COLO668 (cell line): ENCODE measurements around the gene SHF.
"Not testable (repeated sequence)": the region's sequence is repeated elsewhere in the genome, so short reads cannot be mapped to it uniquely, and the experiment has no call there.

Source experiments
- DNase-seq: peaks from one replicate; lab custom pipeline; 2025; ENCODE audit not compliant: unreplicated experiment; lab: John Stamatoyannopoulos, UW

SHF gene

GRCh38 chr15:45148076-45149059 is 39.4 kb downstream of the SHF start:
- DNase-seq: no peak

- no peak for DNase-seq
These were observed 40.2 kb downstream of the SHF start for GRCh38 chr15:45147606-45148005.

GRCh38 chr15:45146405-45146804 is 41.4 kb downstream of the SHF start:
- DNase-seq: no peak

DNA sequence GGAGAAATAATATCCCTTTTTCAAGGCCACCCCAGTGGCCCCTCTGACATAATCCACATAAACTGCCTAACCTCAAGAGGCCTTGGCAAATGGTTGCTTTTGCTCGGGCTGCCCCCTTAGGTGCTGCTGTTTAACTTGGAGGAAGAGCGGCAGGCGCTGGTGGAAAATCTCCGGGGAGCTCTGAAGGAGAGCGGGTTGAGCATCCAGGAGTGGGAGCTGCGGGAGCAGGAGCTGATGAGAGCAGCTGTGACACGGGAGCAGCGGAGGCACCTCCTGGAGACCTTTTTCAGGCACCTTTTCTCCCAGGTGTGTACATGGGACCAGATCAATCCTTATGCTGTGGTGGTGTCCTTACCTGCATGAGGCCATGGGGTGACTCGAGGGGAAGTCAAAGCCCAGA is 43.0 kb downstream of the SHF start:
- DNase-seq: no peak

GRCh38 chr15:45143946-45144345 is 43.8 kb downstream of the SHF start:
- DNase-seq: no peak

DNA sequence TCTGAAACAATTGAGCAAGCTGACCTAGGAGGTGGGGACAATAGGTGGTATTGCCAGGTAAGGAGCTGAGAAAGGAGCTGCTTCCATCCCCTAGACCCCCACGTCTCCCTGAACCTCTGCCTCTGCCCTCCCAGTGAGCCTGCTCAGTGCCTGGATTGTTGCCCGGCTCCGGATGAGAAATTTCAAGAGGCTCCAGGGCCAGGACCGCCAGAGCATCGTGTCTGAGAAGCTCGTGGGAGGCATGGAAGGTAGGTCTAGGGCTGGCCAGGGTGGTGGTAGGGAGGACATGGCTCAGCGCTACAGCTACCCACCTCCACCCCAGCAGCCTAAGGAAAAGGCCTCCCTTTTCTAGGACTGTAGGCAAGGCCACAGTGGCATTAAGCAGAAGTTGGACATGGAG is 44.7 kb downstream of the SHF start:
- no peak for DNase-seq

- no peak for DNase-seq
These were observed 46.4 kb downstream of the SHF start for GRCh38 chr15:45141386-45141785.

DNA sequence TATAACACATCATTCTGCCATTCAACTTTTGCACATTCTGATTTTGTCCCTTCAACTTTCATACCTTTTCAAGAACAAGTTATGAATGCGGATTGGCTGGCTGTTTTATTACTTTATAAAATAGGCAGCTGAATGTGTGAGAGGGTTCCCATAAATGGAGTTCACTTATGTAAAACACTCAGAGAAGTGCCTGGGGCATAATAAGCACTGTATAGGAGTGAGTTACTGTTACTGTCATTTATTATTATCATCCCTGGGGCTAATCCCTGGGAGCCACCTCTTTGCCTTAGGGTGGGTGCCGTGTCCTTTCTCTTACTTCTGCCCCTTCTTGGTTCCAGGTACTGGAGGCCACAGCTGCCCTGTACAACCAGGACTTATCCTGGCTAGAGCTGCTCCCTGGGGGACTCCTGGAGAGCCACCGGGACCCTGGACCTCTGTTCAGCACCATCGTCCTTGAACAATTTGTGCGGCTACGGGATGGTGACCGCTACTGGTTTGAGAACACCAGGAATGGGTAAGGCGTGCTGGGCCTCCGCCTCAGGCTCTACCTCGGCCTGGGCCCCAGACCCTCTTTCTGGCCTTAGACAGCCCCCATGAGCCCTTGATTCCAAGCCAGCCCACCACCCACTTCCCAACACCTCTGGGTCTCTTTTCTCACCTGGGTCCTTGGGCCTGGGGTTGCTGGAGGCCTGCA is 47.1 kb downstream of the SHF start:
- no peak for DNase-seq

DNA sequence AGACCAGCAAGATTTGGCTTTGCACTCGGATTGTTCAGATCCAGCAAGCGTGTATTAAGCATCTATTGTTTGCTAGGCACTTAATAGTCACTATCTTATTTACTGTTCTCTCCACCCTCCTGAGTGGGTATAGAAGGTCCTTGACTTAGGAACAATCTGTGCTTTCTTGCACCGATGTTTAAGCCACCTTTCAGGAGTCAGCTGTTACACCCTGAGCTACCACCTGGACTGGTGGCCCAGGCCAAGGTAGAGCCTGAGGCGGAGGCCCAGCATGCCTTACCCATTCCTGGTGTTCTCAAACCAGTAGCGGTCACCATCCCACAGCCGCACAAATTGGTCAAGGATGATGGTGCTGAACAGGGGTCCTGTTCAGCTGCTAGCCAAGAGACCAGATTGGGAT is 48.0 kb downstream of the SHF start:
- no peak for DNase-seq

- DNase-seq: no peak
These were observed 48.7 kb downstream of the SHF start for GRCh38 chr15:45138814-45139765.

DNA sequence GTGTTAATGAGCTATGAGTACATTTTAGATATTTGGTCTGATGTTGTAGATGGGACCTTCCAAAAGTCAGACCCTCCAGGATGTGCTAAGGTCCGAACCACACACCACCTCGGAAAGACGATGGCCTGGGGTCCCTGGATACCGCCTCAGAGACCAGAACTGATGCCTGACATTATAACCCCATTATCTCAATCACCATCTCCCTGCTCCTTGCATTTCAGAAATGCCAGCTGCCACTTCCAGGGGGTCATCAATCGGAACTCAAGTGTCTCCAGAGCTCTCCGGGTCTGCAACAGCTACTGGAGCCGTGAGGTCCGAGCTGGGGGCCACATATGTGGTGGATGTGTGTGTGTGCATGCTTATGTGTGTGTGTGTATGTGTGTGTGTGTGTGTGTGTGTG is 50.1 kb downstream of the SHF start:
- no peak for DNase-seq

- DNase-seq: no peak
These were observed 51.4 kb downstream of the SHF start for GRCh38 chr15:45136378-45136764.

DNA sequence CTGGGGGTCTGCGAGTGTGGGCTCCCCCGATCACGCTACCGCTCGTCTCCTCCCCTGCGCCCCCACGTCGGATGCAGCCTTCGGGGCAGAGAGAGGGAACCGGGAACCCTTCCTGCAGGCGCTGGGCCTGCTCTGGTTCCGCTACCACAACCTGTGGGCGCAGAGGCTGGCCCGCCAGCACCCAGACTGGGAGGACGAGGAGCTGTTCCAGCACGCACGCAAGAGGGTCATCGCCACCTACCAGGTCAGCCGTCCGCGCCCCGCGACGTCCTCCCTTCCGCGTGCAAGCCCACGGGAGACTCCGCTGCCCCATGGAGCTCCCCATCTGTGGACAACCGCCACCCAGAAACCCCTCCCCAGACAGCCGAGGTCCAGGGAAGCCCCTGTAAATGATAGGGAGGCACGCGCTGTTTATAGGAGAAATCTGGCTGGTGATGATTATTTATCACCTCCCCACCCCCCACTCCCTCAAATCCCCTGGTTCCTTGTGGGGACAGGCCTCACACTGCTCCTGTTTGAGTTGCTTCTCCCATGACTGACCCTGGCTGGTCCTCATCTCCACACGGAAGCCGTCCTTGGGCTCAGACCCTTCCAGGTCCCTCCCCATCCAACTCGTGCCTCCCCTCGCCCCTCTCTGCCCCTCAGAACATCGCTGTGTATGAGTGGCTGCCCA is 51.9 kb downstream of the SHF start:
- DNase-seq: not testable (repeated sequence)

DNA sequence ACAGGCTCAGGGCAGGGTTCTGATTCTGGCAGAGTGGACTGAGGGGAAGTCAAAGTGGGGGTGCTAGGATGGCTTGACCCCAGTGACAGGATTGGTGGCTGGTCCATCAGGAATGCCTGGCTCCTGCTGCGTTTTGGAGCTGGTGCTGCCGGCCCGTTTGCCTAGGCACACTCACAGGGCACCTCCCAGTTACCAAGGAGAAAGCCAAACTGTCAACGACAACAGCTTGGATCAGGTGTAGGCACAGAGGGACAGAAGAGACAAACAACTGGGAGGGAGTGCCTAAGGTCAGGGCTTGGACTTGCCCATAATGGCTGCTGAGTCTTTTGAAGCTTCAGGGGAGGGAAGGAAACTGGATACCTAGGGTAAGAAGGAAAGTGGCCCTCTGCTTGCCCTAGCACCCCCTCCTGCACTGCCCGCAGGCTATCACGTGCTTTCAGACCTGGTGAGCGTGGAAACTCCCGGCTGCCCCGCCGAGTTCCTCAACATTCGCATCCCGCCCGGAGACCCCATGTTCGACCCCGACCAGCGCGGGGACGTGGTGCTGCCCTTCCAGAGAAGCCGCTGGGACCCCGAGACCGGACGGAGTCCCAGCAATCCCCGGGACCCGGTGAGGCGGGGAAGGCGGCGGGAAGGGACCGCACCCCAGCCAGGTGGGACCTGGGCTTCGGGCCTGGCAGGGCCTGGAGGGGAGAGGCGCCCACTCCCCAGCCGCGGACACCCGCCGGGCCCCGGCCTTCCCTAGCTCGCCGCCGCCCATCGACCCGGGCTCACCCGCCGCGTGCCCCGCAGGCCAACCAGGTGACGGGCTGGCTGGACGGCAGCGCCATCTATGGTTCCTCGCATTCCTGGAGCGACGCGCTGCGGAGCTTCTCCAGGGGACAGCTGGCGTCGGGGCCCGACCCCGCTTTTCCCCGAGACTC is 52.8 kb downstream of the SHF start:
- no peak for DNase-seq

- no peak for DNase-seq
These were observed 53.7 kb downstream of the SHF start for GRCh38 chr15:45134046-45134445.

DNA sequence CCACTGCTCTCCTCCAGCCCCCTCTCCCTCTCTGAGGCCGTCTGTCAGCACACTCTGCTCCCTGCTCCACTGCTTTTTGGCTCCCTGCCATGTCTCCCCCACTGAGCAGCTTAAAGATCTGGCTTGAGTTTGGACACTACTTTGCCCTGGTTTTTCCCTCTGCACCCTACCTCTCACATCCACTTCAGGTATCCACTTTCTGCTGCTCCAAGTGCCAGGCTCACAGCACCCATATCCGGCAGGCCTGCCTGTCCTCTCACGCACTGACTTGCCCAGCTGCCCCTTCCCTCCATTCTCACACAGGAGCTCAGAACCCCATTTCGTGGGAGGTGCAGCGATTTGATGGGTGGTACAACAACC is 54.2 kb downstream of the SHF start:
- DNase-seq: no peak

GRCh38 chr15:45132844-45133560 is 54.8 kb downstream of the SHF start:
- no peak for DNase-seq

DNA sequence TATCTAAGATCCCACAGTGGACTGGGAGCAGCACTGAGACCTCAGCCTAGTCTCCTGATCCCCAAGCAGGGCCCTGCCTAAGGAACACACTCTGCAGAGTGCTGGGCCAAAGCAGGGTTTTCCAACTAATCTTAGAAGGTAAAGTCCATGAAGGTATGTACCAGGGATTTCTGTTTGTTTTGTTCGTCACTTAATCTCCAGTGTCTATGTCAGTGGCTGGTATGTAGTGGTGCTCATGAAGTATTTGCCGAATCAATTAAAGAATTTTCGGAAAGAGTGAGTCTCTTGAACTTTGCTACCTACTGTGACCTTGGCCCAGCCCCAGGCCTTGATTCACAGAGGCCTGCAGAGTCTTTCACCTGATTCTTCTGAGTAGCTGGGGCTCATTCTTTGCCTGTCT is 56.3 kb downstream of the SHF start:
- DNase-seq: no peak
